ENCODE data around the gene ANO9. TPM values are rescaled to one million over a fixed set of nuclear protein-coding genes. Genes with fewer than 3 reads are reported as not detected.
A peak's percentile ranks its signal among the peaks of the same experiment; 100 is the strongest.

ANO9 gene
- total and polyA plus RNA-seq, 5 donors from 2014 or later, result 8.9 to 153 (median 13.3) TPM

DNA sequence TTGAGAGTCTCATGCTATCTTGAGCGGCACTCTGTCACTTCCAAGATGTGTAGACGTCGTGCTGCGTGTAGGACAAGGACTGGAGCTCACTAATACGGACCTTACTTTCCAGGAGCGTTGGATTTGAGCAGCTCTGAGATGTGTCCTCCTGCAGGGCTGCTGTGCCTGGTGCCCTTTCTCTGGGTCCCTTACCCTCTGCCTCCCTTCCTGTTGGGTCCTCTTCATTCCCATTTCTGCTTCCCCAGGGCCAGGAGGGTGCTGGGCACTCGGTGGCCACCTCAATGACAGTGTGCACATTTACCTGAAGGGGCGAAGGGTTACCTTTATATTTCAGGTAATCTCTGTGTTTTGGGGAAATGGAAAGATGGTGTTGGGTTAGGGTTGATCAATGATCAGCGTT, 12.2 kb upstream of the ANO9 start:
- Histone ChIP-seq H3K9me3 (ENCODE audit: control insufficient read depth in 2 of 2, low read length in 2 of 2) (no peaks in the 10 kb centered on the region), H3K27ac (ENCODE audit: insufficient read depth, low read length, poor library complexity, severe bottlenecking) (no peak overlapping the region), H3K36me3 (ENCODE audit: control insufficient read depth, insufficient read depth, low read length) (peaks cover 9% of the 10 kb centered on the region), H3K27me3 (ENCODE audit: control insufficient read depth, insufficient read depth, low read length) (no peaks in the 10 kb centered on the region), H3K4me1 (ENCODE audit: control insufficient read depth, insufficient read depth, low read length, poor library complexity, severe bottlenecking) (peaks cover 35% of the 10 kb centered on the region), H3K4me3 (ENCODE audit: low read depth, low read length) (no peak overlapping the region)
- H3K27me3 Mint-ChIP-seq, result no peaks in the 10 kb centered on the region
- H3K4me1 Mint-ChIP-seq, result peaks cover 12 to 50% (median 25%) of the 10 kb centered on the region in 4 donors
- DNase-seq (no peak), ATAC-seq (ENCODE audit: low read depth in 2 of 2) (no peak)
- peak overlapping the region in 1 of 3 donors; percentile 44 for H3K27ac Mint-ChIP-seq
- no peaks in the 10 kb centered on the region for H3K9me3 Mint-ChIP-seq
- H3K36me3 Mint-ChIP-seq, result peaks cover 4% of the 10 kb centered on the region
- no peak overlapping the region for H3K4me3 Mint-ChIP-seq

GRCh38 chr11:453564-453963, 11.8 kb upstream of the ANO9 start:
- ATAC-seq (ENCODE audit: low read depth in 2 of 2) (no peak), DNase-seq (no peak)
- Histone ChIP-seq H3K9me3 (ENCODE audit: control insufficient read depth in 2 of 2, low read length in 2 of 2) (no peaks in the 10 kb centered on the region), H3K36me3 (ENCODE audit: control insufficient read depth, insufficient read depth, low read length) (peaks cover 9% of the 10 kb centered on the region), H3K4me1 (ENCODE audit: control insufficient read depth, insufficient read depth, low read length, poor library complexity, severe bottlenecking) (peaks cover 38% of the 10 kb centered on the region), H3K27ac (ENCODE audit: insufficient read depth, low read length, poor library complexity, severe bottlenecking) (no peak overlapping the region), H3K27me3 (ENCODE audit: control insufficient read depth, insufficient read depth, low read length) (no peaks in the 10 kb centered on the region), H3K4me3 (ENCODE audit: low read depth, low read length) (no peak overlapping the region)
- Mint-ChIP-seq H3K9me3 (no peaks in the 10 kb centered on the region), H3K4me1 (peaks cover 12 to 53% (median 28%) of the 10 kb centered on the region in 4 donors), H3K27me3 (no peaks in the 10 kb centered on the region), H3K4me3 (peak overlapping the region in 1 of 4 donors; percentile 29), H3K27ac (peak overlapping the region in 1 of 3 donors; percentile 44), H3K36me3 (peaks cover 4% of the 10 kb centered on the region)

GRCh38 chr11:452916-453527, 11.2 kb upstream of the ANO9 start:
- no peak overlapping the region for H3K4me3 ChIP-seq (ENCODE audit: low read depth, low read length)
- ATAC-seq (ENCODE audit: low read depth in 2 of 2) (no peak), DNase-seq (no peak)
- no peak overlapping the region for H3K27ac Mint-ChIP-seq
- no peaks in the 10 kb centered on the region for H3K9me3 ChIP-seq (ENCODE audit: control insufficient read depth in 2 of 2, low read length in 2 of 2)
- peak overlapping the region; percentile 8 to 65 (median 40) for H3K4me3 Mint-ChIP-seq
- peaks cover 12 to 59% (median 31%) of the 10 kb centered on the region in 4 donors for H3K4me1 Mint-ChIP-seq
- H3K27me3 ChIP-seq (ENCODE audit: control insufficient read depth, insufficient read depth, low read length), result no peaks in the 10 kb centered on the region
- H3K36me3 ChIP-seq (ENCODE audit: control insufficient read depth, insufficient read depth, low read length), result peaks cover 9% of the 10 kb centered on the region
- H3K4me1 ChIP-seq (ENCODE audit: control insufficient read depth, insufficient read depth, low read length, poor library complexity, severe bottlenecking), result peaks cover 43% of the 10 kb centered on the region
- H3K9me3 Mint-ChIP-seq, result no peaks in the 10 kb centered on the region
- H3K27me3 Mint-ChIP-seq, result no peaks in the 10 kb centered on the region
- peaks cover 4% of the 10 kb centered on the region for H3K36me3 Mint-ChIP-seq
- no peak overlapping the region for H3K27ac ChIP-seq (ENCODE audit: insufficient read depth, low read length, poor library complexity, severe bottlenecking)

DNA sequence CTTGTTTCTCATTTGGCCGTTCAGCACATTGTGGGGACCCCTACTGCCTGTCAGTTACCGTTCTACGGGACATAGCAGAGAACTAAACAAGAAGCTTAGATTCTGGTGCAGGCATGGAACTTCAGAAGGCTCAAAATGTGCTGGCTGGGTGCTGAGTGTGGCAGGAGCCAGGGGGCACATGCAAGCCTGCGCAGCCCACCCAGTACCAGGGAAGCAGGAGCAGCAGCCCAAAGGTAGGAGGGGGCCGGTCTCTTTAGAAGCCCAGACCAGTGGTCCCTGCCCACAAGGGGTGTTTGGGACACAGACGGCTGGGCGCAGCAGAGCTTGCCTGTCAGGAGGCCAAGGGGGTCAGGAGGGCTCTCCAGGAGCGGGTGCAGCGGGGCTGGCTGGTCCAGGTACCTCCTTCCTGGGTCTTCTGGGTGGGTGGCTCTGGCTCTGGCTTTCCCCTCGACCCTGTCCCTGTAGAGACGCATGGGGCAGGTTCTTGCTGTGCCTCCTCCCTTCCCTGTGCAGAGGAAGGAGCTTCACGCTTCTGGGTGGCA, 10.5 kb upstream of the ANO9 start:
- Histone ChIP-seq H3K27me3 (ENCODE audit: control insufficient read depth, insufficient read depth, low read length) (no peaks in the 10 kb centered on the region), H3K4me1 (ENCODE audit: control insufficient read depth, insufficient read depth, low read length, poor library complexity, severe bottlenecking) (peaks cover 43% of the 10 kb centered on the region), H3K36me3 (ENCODE audit: control insufficient read depth, insufficient read depth, low read length) (peaks cover 9% of the 10 kb centered on the region), H3K9me3 (ENCODE audit: control insufficient read depth in 2 of 2, low read length in 2 of 2) (no peaks in the 10 kb centered on the region), H3K27ac (ENCODE audit: insufficient read depth, low read length, poor library complexity, severe bottlenecking) (no peak overlapping the region), H3K4me3 (ENCODE audit: low read depth, low read length) (no peak overlapping the region)
- H3K27ac Mint-ChIP-seq, result peak overlapping the region in 1 of 3 donors; percentile 15
- DNase-seq (no peak), ATAC-seq (ENCODE audit: low read depth in 2 of 2) (no peak)
- peaks cover 4% of the 10 kb centered on the region for H3K36me3 Mint-ChIP-seq
- H3K4me1 Mint-ChIP-seq, result peaks cover 12 to 56% (median 26%) of the 10 kb centered on the region in 4 donors
- peak overlapping the region; percentile 22 to 94 (median 30) for H3K4me3 Mint-ChIP-seq
- H3K27me3 Mint-ChIP-seq, result no peaks in the 10 kb centered on the region
- H3K9me3 Mint-ChIP-seq, result no peaks in the 10 kb centered on the region

DNA sequence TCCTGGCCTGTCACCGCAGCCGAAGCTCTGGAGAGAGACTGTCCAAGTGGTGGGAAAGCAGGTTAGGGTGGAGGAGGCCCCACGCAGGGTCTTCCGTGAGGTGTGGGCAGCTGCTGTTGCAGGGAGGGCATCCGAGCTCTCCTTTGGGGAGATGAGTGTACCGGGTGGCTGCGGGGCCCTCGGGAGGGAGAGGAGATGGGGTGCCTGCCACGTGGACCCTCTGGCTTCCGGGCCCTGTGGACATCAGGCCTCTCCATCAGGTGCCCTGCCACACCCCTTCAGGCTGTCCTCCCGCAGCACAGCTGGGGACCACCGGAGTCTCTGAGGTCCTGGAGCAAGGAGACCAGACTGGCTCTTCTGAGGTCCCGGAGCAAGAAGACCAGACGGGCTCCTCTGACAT, 9.9 kb upstream of the ANO9 start:
- Histone ChIP-seq H3K27ac (ENCODE audit: insufficient read depth, low read length, poor library complexity, severe bottlenecking) (no peak overlapping the region), H3K4me1 (ENCODE audit: control insufficient read depth, insufficient read depth, low read length, poor library complexity, severe bottlenecking) (peaks cover 37% of the 10 kb centered on the region), H3K4me3 (ENCODE audit: low read depth, low read length) (no peak overlapping the region), H3K9me3 (ENCODE audit: control insufficient read depth in 2 of 2, low read length in 2 of 2) (no peaks in the 10 kb centered on the region), H3K27me3 (ENCODE audit: control insufficient read depth, insufficient read depth, low read length) (no peaks in the 10 kb centered on the region), H3K36me3 (ENCODE audit: control insufficient read depth, insufficient read depth, low read length) (peaks cover 9% of the 10 kb centered on the region)
- peak overlapping the region in 2 of 3 donors; percentile 84 to 95 for H3K27ac Mint-ChIP-seq
- no peaks in the 10 kb centered on the region for H3K27me3 Mint-ChIP-seq
- peaks cover 4% of the 10 kb centered on the region for H3K36me3 Mint-ChIP-seq
- H3K9me3 Mint-ChIP-seq, result no peaks in the 10 kb centered on the region
- H3K4me1 Mint-ChIP-seq, result peaks cover 10 to 50% (median 21%) of the 10 kb centered on the region in 4 donors
- ATAC-seq (ENCODE audit: low read depth in 2 of 2) (no peak), DNase-seq (no peak)
- peak overlapping the region; percentile 92 to 98 (median 94) for H3K4me3 Mint-ChIP-seq

GRCh38 chr11:450809-451451, 9.1 kb upstream of the ANO9 start:
- peak; percentile 67 to 88 (median 82) for DNase-seq
- peaks cover 6 to 44% (median 15%) of the 10 kb centered on the region in 4 donors for H3K4me1 Mint-ChIP-seq
- H3K4me3 ChIP-seq (ENCODE audit: low read depth, low read length), result peak overlapping the region; percentile 26
- H3K9me3 Mint-ChIP-seq, result no peaks in the 10 kb centered on the region
- H3K9me3 ChIP-seq (ENCODE audit: control insufficient read depth in 2 of 2, low read length in 2 of 2), result no peaks in the 10 kb centered on the region
- H3K27me3 Mint-ChIP-seq, result no peaks in the 10 kb centered on the region
- peaks cover 4% of the 10 kb centered on the region for H3K36me3 Mint-ChIP-seq
- H3K27me3 ChIP-seq (ENCODE audit: control insufficient read depth, insufficient read depth, low read length), result no peaks in the 10 kb centered on the region
- peak overlapping the region; percentile 92 to 98 (median 94) for H3K4me3 Mint-ChIP-seq
- H3K4me1 ChIP-seq (ENCODE audit: control insufficient read depth, insufficient read depth, low read length, poor library complexity, severe bottlenecking), result peaks cover 31% of the 10 kb centered on the region
- H3K27ac ChIP-seq (ENCODE audit: insufficient read depth, low read length, poor library complexity, severe bottlenecking), result peak overlapping the region; percentile 90
- H3K36me3 ChIP-seq (ENCODE audit: control insufficient read depth, insufficient read depth, low read length), result peaks cover 9% of the 10 kb centered on the region
- peak overlapping the region; percentile 90 to 97 (median 95) for H3K27ac Mint-ChIP-seq
- peak; percentile 39 to 48 for ATAC-seq (ENCODE audit: low read depth in 2 of 2)

DNA sequence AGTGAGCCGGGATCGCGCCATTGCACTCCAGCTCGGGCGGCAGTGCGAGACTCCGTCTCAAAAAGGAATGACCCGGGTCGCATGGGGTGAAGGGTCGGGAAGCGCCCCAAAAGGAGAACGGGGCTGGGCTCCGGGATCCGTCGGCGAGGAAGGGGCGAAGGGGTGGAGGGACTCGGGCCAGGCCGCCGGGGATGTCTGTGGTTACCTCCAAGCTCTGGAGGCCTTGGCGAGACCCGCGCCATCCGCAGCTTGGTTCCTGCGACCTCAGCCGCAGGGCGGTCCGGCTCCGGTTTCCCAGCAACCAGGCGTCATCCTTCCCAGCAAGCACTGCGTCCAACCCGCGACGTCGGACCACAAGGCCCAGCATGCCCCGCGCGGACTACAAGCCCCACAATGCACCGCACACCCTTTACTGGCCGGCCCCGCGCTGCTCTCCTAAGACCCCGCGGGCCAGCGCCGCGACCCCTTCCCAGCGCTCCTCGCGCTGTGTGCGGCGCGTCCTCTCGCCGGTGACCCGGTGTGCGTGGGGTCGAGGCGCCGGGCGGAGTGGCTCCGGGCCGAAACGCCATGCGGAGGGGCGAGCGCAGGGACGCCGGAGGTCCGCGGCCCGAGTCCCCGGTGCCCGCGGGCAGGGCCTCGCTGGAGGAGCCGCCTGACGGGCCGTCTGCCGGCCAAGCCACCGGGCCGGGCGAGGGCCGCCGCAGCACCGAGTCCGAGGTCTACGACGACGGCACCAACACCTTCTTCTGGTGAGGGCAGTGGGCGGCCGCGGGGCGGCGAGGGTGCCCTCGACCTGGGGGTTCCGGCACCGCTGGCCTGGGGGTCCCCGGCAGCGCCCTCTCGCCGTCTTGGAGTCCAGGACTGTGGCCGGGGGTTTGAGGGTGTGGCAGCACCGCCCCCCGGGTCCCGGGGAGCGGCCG, 8.3 kb upstream of the ANO9 start, which contains the start of gene PTDSS2:
Gene PTDSS2 (plus strand): TSS at position 391 of the 920 bp plus-strand sequence. CDS start 177 bp downstream, at position 568.
- H3K27me3 ChIP-seq (ENCODE audit: control insufficient read depth, insufficient read depth, low read length), result no peaks in the 10 kb centered on the region
- Mint-ChIP-seq H3K9me3 (no peaks in the 10 kb centered on the region), H3K4me3 (peak within 1 kb of the TSS; percentile 94 to 99 (median 96)), H3K27me3 (no peaks in the 10 kb centered on the region), H3K27ac (peak within 1 kb of the TSS; percentile 90 to 97 (median 95)), H3K4me1 (peaks cover 6 to 44% (median 14%) of the 10 kb centered on the region in 4 donors), H3K36me3 (peaks cover 4% of the 10 kb centered on the region)
- H3K4me3 ChIP-seq (ENCODE audit: low read depth, low read length), result peak within 1 kb of the TSS; percentile 26
- no peaks in the 10 kb centered on the region for H3K9me3 ChIP-seq (ENCODE audit: control insufficient read depth in 2 of 2, low read length in 2 of 2)
- peak; percentile 91 to 96 (median 92) for DNase-seq
- peak within 1 kb of the TSS; percentile 90 for H3K27ac ChIP-seq (ENCODE audit: insufficient read depth, low read length, poor library complexity, severe bottlenecking)
- peaks cover 9% of the 10 kb centered on the region for H3K36me3 ChIP-seq (ENCODE audit: control insufficient read depth, insufficient read depth, low read length)
- H3K4me1 ChIP-seq (ENCODE audit: control insufficient read depth, insufficient read depth, low read length, poor library complexity, severe bottlenecking), result peaks cover 31% of the 10 kb centered on the region
- ATAC-seq (ENCODE audit: low read depth in 2 of 2), result peak; percentile 85 to 89
